ENCODE data around the gene SH3PXD2A.

SH3PXD2A gene

DNA sequence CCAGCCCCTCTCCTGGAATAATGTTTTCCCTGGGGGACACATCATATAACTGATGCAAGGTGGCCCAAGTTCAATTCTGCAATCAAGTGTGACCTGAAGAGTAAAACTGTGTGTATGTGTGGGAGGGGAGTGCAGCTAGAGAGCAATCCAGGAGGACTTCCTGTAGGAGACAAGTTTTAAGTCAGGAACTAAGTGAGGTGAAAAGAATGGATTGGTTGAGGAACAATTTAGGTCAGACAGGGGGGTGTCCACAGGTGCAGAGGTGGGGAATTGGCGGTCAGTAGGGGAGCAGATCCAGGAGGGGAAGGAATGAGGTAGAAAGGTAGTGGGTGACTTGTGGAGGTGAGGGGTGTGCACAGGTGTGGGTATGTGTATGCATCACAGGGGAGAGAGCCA is 279.3 kb downstream of the SH3PXD2A start:
- Histone ChIP-seq H3K27me3 (ENCODE audit: control insufficient read depth, insufficient read depth, low read length) (no peaks in the 10 kb centered on the region), H3K4me1 (ENCODE audit: control insufficient read depth, insufficient read depth, low read length) (peaks cover 7% of the 10 kb centered on the region), H3K27ac (ENCODE audit: low read depth, low read length) (no peak overlapping the region), H3K9ac (ENCODE audit: low read length) (no peak overlapping the region), H3K36me3 (ENCODE audit: control insufficient read depth, insufficient read depth, low read length) (no peaks in the 10 kb centered on the region), H3K4me3 (ENCODE audit: low read length) (no peak overlapping the region)

DNA sequence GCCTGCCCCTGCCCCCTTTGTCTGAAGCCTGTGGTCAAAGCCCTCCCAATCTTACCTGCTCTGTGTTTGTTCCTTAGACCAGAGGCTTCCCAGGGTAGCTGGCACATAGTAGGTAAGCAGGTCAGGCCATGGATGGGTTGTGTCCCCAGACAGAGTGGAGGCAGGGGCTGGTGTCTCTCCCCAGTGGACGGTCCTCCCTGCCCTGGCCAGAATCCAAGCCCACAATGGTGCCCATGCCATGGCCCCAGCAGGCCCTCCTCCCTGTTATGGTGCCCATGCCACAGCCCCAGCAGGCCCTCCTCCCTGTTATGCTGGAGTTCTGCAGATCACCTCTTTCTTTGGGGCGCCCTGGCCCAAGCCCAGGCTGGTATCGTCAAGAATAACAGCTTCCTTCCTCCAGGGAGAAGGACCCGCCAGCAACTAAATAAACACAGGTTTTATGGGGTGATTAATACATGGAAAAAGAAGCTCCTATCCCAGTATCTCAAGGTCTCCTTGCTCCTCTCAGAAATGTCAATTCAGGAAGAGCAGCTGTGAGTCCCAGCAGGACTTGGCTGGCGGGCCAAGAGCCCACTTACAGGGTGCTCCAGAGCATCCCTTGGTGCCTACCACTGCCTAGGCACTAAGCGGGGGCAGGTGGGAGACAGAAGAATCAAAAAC is 279.8 kb downstream of the SH3PXD2A start:
- H3K36me3 ChIP-seq (ENCODE audit: control insufficient read depth, insufficient read depth, low read length) = no peaks in the 10 kb centered on the region
- peaks cover 7% of the 10 kb centered on the region for H3K4me1 ChIP-seq (ENCODE audit: control insufficient read depth, insufficient read depth, low read length)
- no peak overlapping the region for H3K27ac ChIP-seq (ENCODE audit: low read depth, low read length)

DNA sequence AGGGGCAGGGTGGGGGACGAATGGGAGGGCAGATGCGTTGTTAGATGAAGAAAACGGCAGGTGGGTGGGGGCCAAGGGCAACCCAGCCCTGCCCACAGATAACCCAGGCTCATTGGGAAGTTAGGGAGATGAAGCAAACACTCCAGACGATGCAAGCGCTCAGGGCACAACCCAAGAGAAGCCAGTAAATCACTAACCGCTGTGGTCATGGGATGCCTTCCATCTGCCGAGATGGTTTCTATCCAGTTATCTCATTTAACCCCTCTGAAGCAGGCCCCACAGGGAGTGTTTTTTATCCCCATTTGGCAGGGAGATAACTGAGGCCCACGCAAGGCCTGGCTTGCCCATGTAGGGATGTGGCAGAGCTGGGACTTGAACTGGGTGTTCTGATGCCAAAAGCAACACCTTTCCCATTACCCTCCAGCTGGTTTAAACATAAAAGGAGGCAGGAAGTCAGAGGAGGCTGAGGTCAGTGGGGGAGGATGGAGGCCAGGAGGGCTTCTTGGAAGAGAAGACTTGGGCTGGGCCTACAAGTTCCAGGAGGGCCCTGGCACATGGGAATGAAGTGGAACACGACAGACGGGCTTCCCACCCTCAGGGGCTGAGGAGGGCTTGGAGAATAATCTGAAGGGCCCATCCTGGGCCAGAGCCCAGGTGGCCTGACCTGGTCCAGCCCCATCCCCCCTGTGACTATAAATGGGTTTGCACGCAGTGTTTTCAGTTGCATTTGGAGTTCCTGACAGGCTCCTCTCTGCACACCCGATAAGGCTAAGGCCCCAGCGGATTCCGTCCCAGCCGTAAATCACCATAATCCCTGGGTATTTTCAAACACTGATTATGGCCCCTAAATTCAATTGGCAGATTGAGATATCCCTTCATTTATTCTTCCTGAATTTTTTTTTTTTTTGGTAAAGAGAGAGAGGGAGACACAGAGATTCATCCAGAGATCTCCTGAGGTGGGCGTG is 281.0 kb downstream of the SH3PXD2A start:
- no peak overlapping the region for H3K4me3 ChIP-seq (ENCODE audit: low read length)
- no peak overlapping the region for H3K27ac ChIP-seq (ENCODE audit: low read depth, low read length)
- H3K27me3 ChIP-seq (ENCODE audit: control insufficient read depth, insufficient read depth, low read length) = no peaks in the 10 kb centered on the region
- no peaks in the 10 kb centered on the region for H3K36me3 ChIP-seq (ENCODE audit: control insufficient read depth, insufficient read depth, low read length)
- H3K4me1 ChIP-seq (ENCODE audit: control insufficient read depth, insufficient read depth, low read length) = peaks cover 7% of the 10 kb centered on the region
- no peak overlapping the region for H3K9ac ChIP-seq (ENCODE audit: low read length)

More for the DNA sequence above, 279.8 kb downstream of the SH3PXD2A start:
- no peak overlapping the region for H3K9ac ChIP-seq (ENCODE audit: low read length)
- no peaks in the 10 kb centered on the region for H3K27me3 ChIP-seq (ENCODE audit: control insufficient read depth, insufficient read depth, low read length)
- H3K4me3 ChIP-seq (ENCODE audit: low read length) = no peak overlapping the region

DNA sequence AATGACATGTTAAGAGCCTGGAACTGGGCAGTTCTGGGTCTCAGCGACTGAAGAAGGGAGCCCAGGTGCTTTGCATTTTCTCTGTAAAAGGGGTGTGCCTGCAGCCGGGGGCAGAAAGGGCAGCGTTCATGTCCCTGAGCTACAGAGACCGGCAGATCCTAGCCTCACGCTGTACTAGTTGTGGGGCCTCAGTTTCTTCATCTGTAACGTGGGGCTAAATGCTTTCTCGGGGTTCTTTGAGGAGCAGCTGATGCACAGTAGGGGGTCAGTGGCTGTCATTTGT is 282.2 kb downstream of the SH3PXD2A start:
- no peak overlapping the region for H3K27ac ChIP-seq (ENCODE audit: low read depth, low read length)
- H3K4me1 ChIP-seq (ENCODE audit: control insufficient read depth, insufficient read depth, low read length) = peaks cover 7% of the 10 kb centered on the region

DNA sequence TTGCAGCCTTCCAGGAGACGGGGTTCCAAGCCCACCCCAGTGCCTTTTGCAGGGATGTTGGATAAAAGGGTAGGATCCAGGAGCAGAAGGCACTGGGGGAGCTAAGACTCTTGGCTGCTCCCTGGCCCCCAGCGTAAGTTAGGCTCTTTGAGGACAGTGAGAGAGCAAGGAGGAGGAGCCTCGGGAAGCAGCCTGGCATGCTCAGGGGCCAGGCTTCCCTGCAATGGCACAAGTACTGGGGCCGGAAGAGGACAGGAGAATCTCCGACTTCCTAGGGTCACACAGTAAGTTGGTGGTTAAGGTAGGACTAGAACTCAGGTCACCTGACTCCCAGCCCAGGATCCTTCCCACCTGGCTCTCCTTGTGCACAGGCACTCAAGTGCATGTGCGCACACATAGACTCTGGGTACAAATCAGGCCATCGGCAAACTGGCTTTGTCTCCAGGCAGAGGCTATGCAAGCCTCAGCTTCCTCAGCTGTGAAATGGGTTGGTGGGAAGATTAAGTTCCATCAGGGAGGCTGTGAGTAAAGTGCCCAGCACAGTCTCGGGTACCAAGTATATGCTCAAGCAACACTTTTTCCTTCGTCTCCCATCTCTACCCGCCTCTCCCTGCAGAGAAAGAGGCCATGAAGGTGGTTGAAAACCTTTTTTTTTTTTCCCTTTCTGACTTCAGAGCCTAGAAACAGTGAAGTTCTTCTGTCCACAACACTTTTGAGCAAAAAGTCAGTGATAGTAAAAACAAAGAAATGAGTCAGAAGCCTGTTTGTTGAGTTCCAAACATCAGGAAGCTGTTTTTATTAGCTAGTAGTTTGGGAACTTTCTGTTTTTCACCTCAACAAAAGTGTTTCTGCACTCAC is 282.8 kb downstream of the SH3PXD2A start:
- H3K36me3 ChIP-seq (ENCODE audit: control insufficient read depth, insufficient read depth, low read length) = no peaks in the 10 kb centered on the region
- H3K27ac ChIP-seq (ENCODE audit: low read depth, low read length) = no peak overlapping the region
- H3K27me3 ChIP-seq (ENCODE audit: control insufficient read depth, insufficient read depth, low read length) = no peaks in the 10 kb centered on the region
- peaks cover 7% of the 10 kb centered on the region for H3K4me1 ChIP-seq (ENCODE audit: control insufficient read depth, insufficient read depth, low read length)
- no peak overlapping the region for H3K9ac ChIP-seq (ENCODE audit: low read length)
- H3K4me3 ChIP-seq (ENCODE audit: low read length) = no peak overlapping the region

More for the DNA sequence above, 282.2 kb downstream of the SH3PXD2A start:
- Histone ChIP-seq H3K9ac (ENCODE audit: low read length) (no peak overlapping the region), H3K36me3 (ENCODE audit: control insufficient read depth, insufficient read depth, low read length) (no peaks in the 10 kb centered on the region), H3K27me3 (ENCODE audit: control insufficient read depth, insufficient read depth, low read length) (no peaks in the 10 kb centered on the region), H3K4me3 (ENCODE audit: low read length) (no peak overlapping the region)

DNA sequence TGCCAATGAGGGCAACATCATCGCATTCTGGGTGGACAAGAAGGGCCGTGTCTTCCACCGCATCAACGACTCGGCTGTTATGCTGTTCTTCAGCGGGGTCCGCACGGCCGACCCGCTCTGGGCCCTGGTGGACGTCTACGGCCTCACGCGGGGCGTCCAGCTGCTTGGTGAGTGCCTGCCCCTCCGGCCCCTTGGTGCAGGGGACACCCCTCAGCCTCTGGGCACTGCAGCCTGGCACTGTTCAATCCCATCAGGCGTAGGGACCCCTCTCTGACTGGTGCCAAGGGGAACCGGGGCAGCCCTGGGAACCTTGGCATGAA is 283.8 kb downstream of the SH3PXD2A start:
- Histone ChIP-seq H3K36me3 (ENCODE audit: control insufficient read depth, insufficient read depth, low read length) (no peaks in the 10 kb centered on the region), H3K4me3 (ENCODE audit: low read length) (no peak overlapping the region)

DNA sequence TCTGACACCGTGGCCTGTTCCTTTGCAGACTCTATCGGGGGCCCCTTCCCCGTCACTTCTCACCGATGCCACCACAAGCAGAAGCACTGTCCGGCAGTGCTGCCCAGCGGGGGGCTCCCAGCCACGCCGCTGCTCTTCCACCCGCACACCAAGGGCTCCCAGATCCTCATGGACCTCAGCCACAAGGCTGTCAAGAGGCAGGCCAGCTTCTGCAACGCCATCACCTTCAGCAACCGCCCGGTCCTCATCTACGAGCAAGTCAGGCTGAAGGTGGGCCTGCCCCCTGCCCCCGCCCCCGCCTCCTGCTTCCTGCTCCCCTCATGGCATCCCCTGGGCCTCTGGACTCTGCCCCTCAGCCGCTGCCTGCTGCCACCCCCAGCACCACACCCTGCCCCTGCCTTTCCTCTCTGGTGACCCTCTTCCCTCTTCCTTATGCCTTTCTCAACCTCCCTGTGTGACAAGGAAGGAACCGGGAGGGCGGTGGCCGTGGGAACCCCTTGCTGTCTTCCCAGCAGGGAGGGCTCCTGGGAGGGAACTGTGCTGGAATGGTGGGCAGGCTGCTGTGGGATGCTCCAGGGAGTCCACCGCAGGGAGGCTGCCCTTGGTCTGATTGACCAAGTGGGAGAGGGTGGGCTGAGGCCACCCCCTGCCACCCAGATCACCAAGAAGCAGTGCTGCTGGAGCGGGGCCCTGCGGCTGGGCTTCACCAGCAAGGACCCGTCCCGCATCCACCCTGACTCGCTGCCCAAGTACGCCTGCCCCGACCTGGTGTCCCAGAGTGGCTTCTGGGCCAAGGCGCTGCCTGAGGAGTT is 284.3 kb downstream of the SH3PXD2A start:
- H3K4me3 ChIP-seq (ENCODE audit: low read length) = no peak overlapping the region
- no peaks in the 10 kb centered on the region for H3K36me3 ChIP-seq (ENCODE audit: control insufficient read depth, insufficient read depth, low read length)
- no peak overlapping the region for H3K27ac ChIP-seq (ENCODE audit: low read depth, low read length)
- H3K9ac ChIP-seq (ENCODE audit: low read length) = no peak overlapping the region
- H3K4me1 ChIP-seq (ENCODE audit: control insufficient read depth, insufficient read depth, low read length) = peaks cover 7% of the 10 kb centered on the region
- H3K27me3 ChIP-seq (ENCODE audit: control insufficient read depth, insufficient read depth, low read length) = no peaks in the 10 kb centered on the region

More for the DNA sequence above, 283.8 kb downstream of the SH3PXD2A start:
- no peaks in the 10 kb centered on the region for H3K27me3 ChIP-seq (ENCODE audit: control insufficient read depth, insufficient read depth, low read length)
- peaks cover 7% of the 10 kb centered on the region for H3K4me1 ChIP-seq (ENCODE audit: control insufficient read depth, insufficient read depth, low read length)
- no peak overlapping the region for H3K9ac ChIP-seq (ENCODE audit: low read length)
- no peak overlapping the region for H3K27ac ChIP-seq (ENCODE audit: low read depth, low read length)

DNA sequence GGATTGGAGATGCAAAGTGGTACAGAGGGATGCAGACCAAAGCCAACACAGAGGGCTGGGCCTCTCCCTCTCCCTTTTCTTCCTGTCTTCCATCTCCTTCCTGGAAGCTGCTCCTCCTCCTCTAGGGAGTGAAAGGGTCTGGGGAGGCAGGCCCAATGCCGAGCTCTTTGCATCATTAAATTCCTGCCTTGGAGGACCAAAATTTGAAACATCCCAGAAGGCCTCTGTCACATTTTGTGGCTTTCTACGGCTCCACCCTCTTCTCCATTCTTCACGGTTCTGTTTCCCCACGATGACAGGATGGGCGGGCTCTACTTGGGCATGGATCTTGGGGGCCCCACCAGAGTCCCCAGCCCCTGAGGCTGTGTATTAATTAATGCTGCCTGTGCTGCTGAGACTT is 285.5 kb downstream of the SH3PXD2A start:
- H3K4me3 ChIP-seq (ENCODE audit: low read length) = no peak overlapping the region
- no peak overlapping the region for H3K9ac ChIP-seq (ENCODE audit: low read length)
- no peak overlapping the region for H3K27ac ChIP-seq (ENCODE audit: low read depth, low read length)
- H3K27me3 ChIP-seq (ENCODE audit: control insufficient read depth, insufficient read depth, low read length) = no peaks in the 10 kb centered on the region
- no peaks in the 10 kb centered on the region for H3K4me1 ChIP-seq (ENCODE audit: control insufficient read depth, insufficient read depth, low read length)
- no peaks in the 10 kb centered on the region for H3K36me3 ChIP-seq (ENCODE audit: control insufficient read depth, insufficient read depth, low read length)

DNA sequence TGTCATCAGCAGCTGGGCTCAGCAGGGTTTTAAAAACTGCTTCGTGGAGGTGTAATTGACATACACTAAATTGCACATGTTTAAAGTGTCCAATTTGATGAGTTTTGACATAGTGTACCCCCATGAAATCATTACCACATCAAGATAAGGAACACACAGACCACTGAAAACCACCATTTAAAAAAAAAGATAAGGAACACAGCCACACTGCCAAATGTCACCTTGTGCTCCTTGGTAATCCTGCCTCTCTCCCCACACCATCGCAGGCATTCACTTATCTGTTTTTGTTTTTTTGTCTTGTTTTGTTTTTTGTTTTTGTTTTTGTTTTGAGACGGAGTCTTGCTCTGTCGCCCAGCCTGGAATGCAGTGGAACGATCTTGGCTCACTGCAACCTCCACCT is 286.9 kb downstream of the SH3PXD2A start:
- H3K27ac ChIP-seq (ENCODE audit: low read depth, low read length) = no peak overlapping the region
- H3K4me3 ChIP-seq (ENCODE audit: low read length) = no peak overlapping the region

DNA sequence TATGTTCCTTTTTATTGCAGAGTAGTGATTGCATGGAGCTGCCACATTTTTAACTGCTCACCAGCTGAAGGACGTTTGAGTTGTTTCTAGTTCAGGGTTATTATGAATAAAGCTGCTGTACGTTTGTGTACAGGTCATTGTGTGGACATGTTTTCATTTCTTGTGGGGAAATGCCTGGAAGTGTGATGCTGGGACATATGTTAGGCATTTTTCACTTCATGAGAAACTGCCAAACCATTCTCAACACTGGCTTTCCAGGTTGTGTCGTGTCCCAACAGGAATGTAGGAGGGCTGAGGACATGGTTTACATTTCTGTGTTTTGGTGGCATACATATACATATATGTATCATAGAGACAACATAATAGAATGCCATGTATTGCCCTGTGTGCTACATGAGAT is 288.8 kb downstream of the SH3PXD2A start:
- no peaks in the 10 kb centered on the region for H3K27me3 ChIP-seq (ENCODE audit: control insufficient read depth, insufficient read depth, low read length)
- H3K27ac ChIP-seq (ENCODE audit: low read depth, low read length) = no peak overlapping the region
- H3K4me1 ChIP-seq (ENCODE audit: control insufficient read depth, insufficient read depth, low read length) = peaks cover 3% of the 10 kb centered on the region
- no peak overlapping the region for H3K4me3 ChIP-seq (ENCODE audit: low read length)
- H3K36me3 ChIP-seq (ENCODE audit: control insufficient read depth, insufficient read depth, low read length) = no peaks in the 10 kb centered on the region
- H3K9ac ChIP-seq (ENCODE audit: low read length) = no peak overlapping the region

More for the DNA sequence above, 286.9 kb downstream of the SH3PXD2A start:
- Histone ChIP-seq H3K36me3 (ENCODE audit: control insufficient read depth, insufficient read depth, low read length) (no peaks in the 10 kb centered on the region), H3K4me1 (ENCODE audit: control insufficient read depth, insufficient read depth, low read length) (peaks cover 3% of the 10 kb centered on the region), H3K27me3 (ENCODE audit: control insufficient read depth, insufficient read depth, low read length) (no peaks in the 10 kb centered on the region), H3K9ac (ENCODE audit: low read length) (no peak overlapping the region)

DNA sequence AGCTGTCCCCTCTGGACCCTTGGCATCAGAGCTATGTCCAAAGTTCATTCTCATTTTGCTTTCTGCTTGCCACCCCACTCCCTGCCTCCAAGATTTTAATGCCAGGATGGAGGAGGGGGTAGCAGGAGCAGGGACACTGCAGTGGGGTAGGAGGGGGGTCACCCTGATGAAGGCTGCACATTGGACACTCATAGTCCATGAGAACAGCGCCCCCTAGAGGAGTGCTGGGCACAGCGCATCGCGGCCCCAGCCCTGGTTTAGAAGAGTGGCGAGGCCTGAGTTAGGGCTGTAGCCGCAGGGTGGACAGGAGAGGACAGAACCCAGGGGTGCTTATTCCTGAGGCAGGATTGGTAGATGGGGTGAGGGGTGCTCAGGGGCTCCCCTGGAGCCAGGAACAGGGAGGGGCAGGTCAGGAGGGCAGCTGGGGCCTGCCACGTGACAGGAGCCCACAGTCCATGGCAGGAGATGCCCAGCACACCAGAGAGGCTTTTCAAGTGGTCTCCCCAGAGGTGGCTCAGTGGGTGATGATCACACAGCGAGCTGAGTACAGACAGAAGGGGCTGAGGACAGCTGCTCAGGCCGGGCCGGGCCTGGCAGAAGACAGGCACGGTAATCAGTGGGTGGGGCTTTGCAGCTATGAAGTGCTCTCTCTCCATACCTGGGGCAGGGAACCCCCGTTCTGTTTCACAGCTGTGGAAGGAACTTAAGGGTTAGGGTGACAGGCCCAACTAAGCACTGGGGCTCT is 290.4 kb downstream of the SH3PXD2A start:
- Histone ChIP-seq H3K27ac (ENCODE audit: low read depth, low read length) (no peak overlapping the region), H3K4me3 (ENCODE audit: low read length) (no peak overlapping the region)

More for the DNA sequence above, 290.4 kb downstream of the SH3PXD2A start:
- Histone ChIP-seq H3K4me1 (ENCODE audit: control insufficient read depth, insufficient read depth, low read length) (peaks cover 3% of the 10 kb centered on the region), H3K9ac (ENCODE audit: low read length) (no peak overlapping the region), H3K36me3 (ENCODE audit: control insufficient read depth, insufficient read depth, low read length) (no peaks in the 10 kb centered on the region), H3K27me3 (ENCODE audit: control insufficient read depth, insufficient read depth, low read length) (no peaks in the 10 kb centered on the region)

All from rectal smooth muscle tissue (tissue), 1 donor.